ENCODE measurements around the gene EDEM3. TPM values are rescaled to one million over a fixed set of nuclear protein-coding genes. Genes with fewer than 3 reads are reported as not detected.

The EDEM3 gene
- total RNA-seq, 1 experiment from 2014 or later: 14.0 TPM

- Mint-ChIP-seq H3K4me1 (peaks cover 25 to 28% of the 10 kb centered on the region in 2 experiments), H3K36me3 (ENCODE audit: insufficient read depth in 1 of 3, low read depth in 3 of 3) (no peaks in the 10 kb centered on the region), H3K27me3 (ENCODE audit: low read depth) (peaks cover 23% of the 10 kb centered on the region), H3K27ac (no peak overlapping the region), H3K4me3 (no peak overlapping the region), H3K9me3 (no peaks in the 10 kb centered on the region)
- no peak overlapping the region for H3K27ac ChIP-seq (ENCODE audit: insufficient read length, low read depth, low read length)
- no peak overlapping the region for H3K4ac ChIP-seq (ENCODE audit: low read depth, low read length)
- H3K79me2 ChIP-seq (ENCODE audit: insufficient read depth, low read length): no peaks in the 10 kb centered on the region
- H2BK5ac ChIP-seq (ENCODE audit: insufficient read length, low read length): no peak overlapping the region
- no peak overlapping the region for H3K23ac ChIP-seq (ENCODE audit: insufficient read length, low read depth, low read length)
- no peak for TF ChIP-seq CTCF (conservative IDR thresholded peaks at IDR 0.05)
- no peak overlapping the region for H3K14ac ChIP-seq (ENCODE audit: insufficient read depth, low read length)
- no peak overlapping the region for H3K9ac ChIP-seq (ENCODE audit: extremely low read depth, insufficient read length, low read length)
- H3K18ac ChIP-seq (ENCODE audit: insufficient read length, low read depth, low read length): no peak overlapping the region
- H3K4me2 ChIP-seq (ENCODE audit: insufficient read depth, insufficient read length, low read length): no peak overlapping the region
- no CpG with 5 or more reads among the region's 10 CpGs for WGBS (ENCODE audit: extremely low coverage, insufficient read length, low lambda C conversion rate)
- no peak overlapping the region for H3T11ph ChIP-seq (ENCODE audit: low read length)
- H4K5ac ChIP-seq (ENCODE audit: insufficient read length, low read depth, low read length): no peak overlapping the region
- H3K79me1 ChIP-seq (ENCODE audit: insufficient read depth, low read depth, low read length, poor library complexity, severe bottlenecking): no peaks in the 10 kb centered on the region
- H3K27me3 ChIP-seq (ENCODE audit: insufficient read depth, low read length): no peaks in the 10 kb centered on the region; the same call in 1 of the 2 replicates
- H3K4me1 ChIP-seq (ENCODE audit: insufficient read depth, low read length): no peaks in the 10 kb centered on the region
- no peak overlapping the region for H2BK120ac ChIP-seq (ENCODE audit: low read depth, low read length, poor library complexity, severe bottlenecking)
- no peak for DNase-seq
- no peak overlapping the region for H4K91ac ChIP-seq (ENCODE audit: insufficient read length, low read depth, low read length)
- H3K23me2 ChIP-seq (ENCODE audit: insufficient read length, low read depth, low read length, poor library complexity, severe bottlenecking): peaks cover 8% of the 10 kb centered on the region
- no peak overlapping the region for H2BK15ac ChIP-seq (ENCODE audit: low read depth, low read length)
- H3K56ac ChIP-seq (ENCODE audit: insufficient read length, low read depth, low read length): no peak overlapping the region
- H2AFZ ChIP-seq (ENCODE audit: low read length): no peak overlapping the region
- H4K8ac ChIP-seq (replicated peaks; ENCODE audit: insufficient read length, low read depth, low read length): no peak overlapping the region
- no peak overlapping the region for H2BK12ac ChIP-seq (ENCODE audit: insufficient read length, low read depth, low read length)
- H3K9me3 ChIP-seq (ENCODE audit: control insufficient read depth, low read depth, low read length): no peaks in the 10 kb centered on the region
- no peaks in the 10 kb centered on the region for H4K20me1 ChIP-seq (ENCODE audit: control insufficient read depth, insufficient read depth, insufficient read length)
- no peak overlapping the region for H2AK5ac ChIP-seq (ENCODE audit: insufficient read length, low read length)
- H2BK20ac ChIP-seq (ENCODE audit: low read depth, low read length, poor library complexity, severe bottlenecking): no peak overlapping the region
Observed at GRCh38 chr1:184757406-184757805, 2.7 kb upstream of the EDEM3 start.
